Measurements from ENCODE around the gene ESYT2.

ESYT2 gene

DNA sequence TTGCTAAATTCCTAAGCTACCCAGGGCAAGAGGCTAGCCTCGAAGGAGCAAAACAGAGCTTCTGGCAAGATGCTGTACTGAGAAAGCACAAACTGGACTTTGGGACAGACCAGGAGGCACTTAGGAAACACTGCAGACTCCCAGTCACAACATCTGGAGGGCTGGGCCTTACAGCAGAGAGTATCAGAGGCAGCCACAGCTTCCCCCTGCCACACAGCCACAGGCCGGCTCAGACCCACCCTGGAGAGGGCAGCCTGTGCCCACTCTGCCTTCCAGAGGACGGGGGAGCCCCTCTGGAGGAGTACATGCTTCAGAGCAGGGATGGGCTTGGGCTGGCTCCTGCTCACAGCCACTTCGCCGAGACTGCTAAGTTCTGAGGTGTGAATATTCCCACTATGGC is 17.4 kb downstream of the ESYT2 start:
- ATAC-seq (ENCODE audit: low read depth) = peak; percentile 13; the same call in 1 of the 3 replicates
- no peaks in the 10 kb centered on the region for H3K9me3 ChIP-seq (ENCODE audit: severe bottlenecking)
- H3K4me1 ChIP-seq (ENCODE audit: insufficient read depth, poor library complexity, severe bottlenecking) = peaks cover 25% of the 10 kb centered on the region
- no peak overlapping the region for H3K4me3 ChIP-seq (ENCODE audit: severe bottlenecking)
- TF ChIP-seq, protein P1, sequence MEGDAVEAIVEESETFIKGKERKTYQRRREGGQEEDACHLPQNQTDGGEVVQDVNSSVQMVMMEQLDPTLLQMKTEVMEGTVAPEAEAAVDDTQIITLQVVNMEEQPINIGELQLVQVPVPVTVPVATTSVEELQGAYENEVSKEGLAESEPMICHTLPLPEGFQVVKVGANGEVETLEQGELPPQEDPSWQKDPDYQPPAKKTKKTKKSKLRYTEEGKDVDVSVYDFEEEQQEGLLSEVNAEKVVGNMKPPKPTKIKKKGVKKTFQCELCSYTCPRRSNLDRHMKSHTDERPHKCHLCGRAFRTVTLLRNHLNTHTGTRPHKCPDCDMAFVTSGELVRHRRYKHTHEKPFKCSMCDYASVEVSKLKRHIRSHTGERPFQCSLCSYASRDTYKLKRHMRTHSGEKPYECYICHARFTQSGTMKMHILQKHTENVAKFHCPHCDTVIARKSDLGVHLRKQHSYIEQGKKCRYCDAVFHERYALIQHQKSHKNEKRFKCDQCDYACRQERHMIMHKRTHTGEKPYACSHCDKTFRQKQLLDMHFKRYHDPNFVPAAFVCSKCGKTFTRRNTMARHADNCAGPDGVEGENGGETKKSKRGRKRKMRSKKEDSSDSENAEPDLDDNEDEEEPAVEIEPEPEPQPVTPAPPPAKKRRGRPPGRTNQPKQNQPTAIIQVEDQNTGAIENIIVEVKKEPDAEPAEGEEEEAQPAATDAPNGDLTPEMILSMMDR (IDR thresholded peaks at IDR 0.05; ENCODE audit: poor library complexity, severe bottlenecking) = no peak
- H3K27ac ChIP-seq (ENCODE audit: poor library complexity, severe bottlenecking) = peak overlapping the region; percentile 43
- no peaks in the 10 kb centered on the region for H3K27me3 ChIP-seq (ENCODE audit: insufficient read depth, poor library complexity, severe bottlenecking)
- no peak for DNase-seq (ENCODE audit: low spot score)
- peaks cover 23% of the 10 kb centered on the region for H3K36me3 ChIP-seq (ENCODE audit: low read depth)

DNA sequence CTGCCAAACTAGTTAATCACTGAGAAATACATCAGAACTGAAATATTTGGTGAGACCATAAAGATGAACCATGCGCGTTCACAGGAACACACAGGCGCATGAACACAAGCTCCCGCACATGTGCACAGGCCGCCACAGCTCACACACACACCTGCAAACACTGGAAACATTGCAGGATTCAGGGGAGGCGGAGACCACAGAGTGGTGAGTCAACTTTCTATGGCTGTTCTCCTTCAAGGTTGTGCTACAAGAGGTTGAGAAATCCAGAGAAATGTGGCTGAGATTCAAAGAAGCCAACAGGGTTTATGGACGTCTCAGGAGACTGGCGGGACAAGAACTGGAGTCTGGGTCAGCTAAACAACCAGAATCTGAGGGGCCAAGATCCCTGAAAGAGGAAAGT is 17.8 kb downstream of the ESYT2 start:
- peaks cover 21% of the 10 kb centered on the region for H3K4me1 ChIP-seq (ENCODE audit: insufficient read depth, poor library complexity, severe bottlenecking)
- DNase-seq (ENCODE audit: low spot score) (no peak), ATAC-seq (ENCODE audit: low read depth) (peak; percentile 93)
- no peak overlapping the region for H3K4me3 ChIP-seq (ENCODE audit: severe bottlenecking)
- peak overlapping the region; percentile 43 for H3K27ac ChIP-seq (ENCODE audit: poor library complexity, severe bottlenecking)
- no peaks in the 10 kb centered on the region for H3K27me3 ChIP-seq (ENCODE audit: insufficient read depth, poor library complexity, severe bottlenecking)
- TF ChIP-seq, protein P1 (IDR thresholded peaks at IDR 0.05; ENCODE audit: poor library complexity, severe bottlenecking) = no peak
- no peaks in the 10 kb centered on the region for H3K9me3 ChIP-seq (ENCODE audit: severe bottlenecking)
- H3K36me3 ChIP-seq (ENCODE audit: low read depth) = peaks cover 22% of the 10 kb centered on the region

DNA sequence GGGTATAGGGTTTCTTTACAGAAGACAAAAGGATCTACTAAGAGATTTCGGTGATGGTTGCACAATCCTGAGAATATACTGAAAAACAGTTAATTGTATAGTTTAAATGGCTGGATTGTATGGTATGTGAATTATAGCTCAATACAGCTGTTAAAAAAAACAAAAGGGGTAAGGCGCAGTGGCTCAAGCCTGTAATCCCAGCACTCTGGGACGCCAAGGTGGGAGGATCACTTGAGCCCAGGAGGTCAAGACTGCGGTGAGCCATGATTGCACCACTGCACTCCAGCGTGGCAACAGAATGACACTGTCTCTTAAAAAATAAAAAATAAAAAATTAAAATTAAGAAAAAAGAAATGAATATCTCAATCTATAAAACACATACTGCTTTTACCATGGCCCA is 18.5 kb downstream of the ESYT2 start:
- Histone ChIP-seq H3K4me1 (ENCODE audit: insufficient read depth, poor library complexity, severe bottlenecking) (peaks cover 20% of the 10 kb centered on the region), H3K9me3 (ENCODE audit: severe bottlenecking) (no peaks in the 10 kb centered on the region), H3K27ac (ENCODE audit: poor library complexity, severe bottlenecking) (peak overlapping the region; percentile 43), H3K27me3 (ENCODE audit: insufficient read depth, poor library complexity, severe bottlenecking) (no peaks in the 10 kb centered on the region), H3K36me3 (ENCODE audit: low read depth) (peaks cover 21% of the 10 kb centered on the region), H3K4me3 (ENCODE audit: severe bottlenecking) (no peak overlapping the region)
- TF ChIP-seq, protein P1 (IDR thresholded peaks at IDR 0.05; ENCODE audit: poor library complexity, severe bottlenecking) = no peak
- DNase-seq (ENCODE audit: low spot score) = no peak
- ATAC-seq (ENCODE audit: low read depth) = no peak

DNA sequence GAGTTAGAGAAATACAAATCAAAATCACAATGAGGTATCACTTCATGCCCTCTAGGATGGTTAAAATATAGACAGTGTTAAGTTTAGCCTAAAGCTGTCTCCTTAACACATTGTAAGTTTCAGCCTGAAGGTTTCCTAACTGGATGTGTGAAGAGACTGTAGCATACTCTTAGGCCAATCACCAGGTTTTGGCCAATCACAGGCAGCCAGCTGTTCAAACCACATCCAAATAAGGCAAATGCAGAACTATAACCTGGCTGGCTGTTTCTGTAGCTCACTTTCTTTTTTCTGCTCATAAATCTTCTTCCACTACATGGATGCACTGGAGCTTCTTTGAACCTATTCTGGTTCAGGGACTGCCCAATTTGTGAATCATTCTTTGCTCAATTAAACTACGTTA is 19.7 kb downstream of the ESYT2 start:
- no peaks in the 10 kb centered on the region for H3K27me3 ChIP-seq (ENCODE audit: insufficient read depth, poor library complexity, severe bottlenecking)
- H3K4me3 ChIP-seq (ENCODE audit: severe bottlenecking) = no peak overlapping the region
- DNase-seq (ENCODE audit: low spot score) = no peak
- peaks cover 21% of the 10 kb centered on the region for H3K36me3 ChIP-seq (ENCODE audit: low read depth)
- H3K4me1 ChIP-seq (ENCODE audit: insufficient read depth, poor library complexity, severe bottlenecking) = peaks cover 20% of the 10 kb centered on the region
- ATAC-seq (ENCODE audit: low read depth) = peak; percentile 13; the same call in 1 of the 3 replicates
- TF ChIP-seq, protein P1 (IDR thresholded peaks at IDR 0.05; ENCODE audit: poor library complexity, severe bottlenecking) = no peak
- H3K9me3 ChIP-seq (ENCODE audit: severe bottlenecking) = no peaks in the 10 kb centered on the region
- no peak overlapping the region for H3K27ac ChIP-seq (ENCODE audit: poor library complexity, severe bottlenecking)

DNA sequence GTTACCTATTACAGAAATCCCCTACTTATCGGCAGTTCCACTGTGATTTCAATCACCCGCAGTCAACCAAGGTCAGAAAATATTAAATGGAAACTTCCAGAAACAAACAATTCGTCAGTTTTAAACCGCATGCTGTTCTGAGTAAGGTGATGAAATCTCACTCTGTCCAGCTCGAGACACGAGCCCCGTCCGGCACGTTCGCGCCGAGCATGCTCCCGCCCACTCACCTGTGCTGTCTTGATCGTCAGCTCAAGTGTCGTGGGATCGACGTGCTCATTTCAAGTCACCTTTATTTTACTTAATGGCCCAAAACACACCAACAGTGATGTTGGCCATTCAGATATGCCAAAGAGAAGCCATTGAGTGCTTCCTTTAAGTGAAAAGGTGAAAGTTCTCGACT is 21.2 kb downstream of the ESYT2 start:
- TF ChIP-seq, protein P1 (IDR thresholded peaks at IDR 0.05; ENCODE audit: poor library complexity, severe bottlenecking) = no peak
- H3K36me3 ChIP-seq (ENCODE audit: low read depth) = peaks cover 21% of the 10 kb centered on the region
- no peak overlapping the region for H3K4me3 ChIP-seq (ENCODE audit: severe bottlenecking)
- no peaks in the 10 kb centered on the region for H3K27me3 ChIP-seq (ENCODE audit: insufficient read depth, poor library complexity, severe bottlenecking)
- H3K27ac ChIP-seq (ENCODE audit: poor library complexity, severe bottlenecking) = no peak overlapping the region
- H3K9me3 ChIP-seq (ENCODE audit: severe bottlenecking) = no peaks in the 10 kb centered on the region
- DNase-seq (ENCODE audit: low spot score) (no peak), ATAC-seq (ENCODE audit: low read depth) (no peak)
- H3K4me1 ChIP-seq (ENCODE audit: insufficient read depth, poor library complexity, severe bottlenecking) = peaks cover 24% of the 10 kb centered on the region

All from RWPE2 (cell line).